H1 (cell line): ENCODE data around the gene TRIM40. TPM values are rescaled to one million over a fixed set of nuclear protein-coding genes. Genes with fewer than 3 reads are reported as not detected.

Experiments
- CTCF ChIA-PET: fragments of 300-600 bp; sonication (Branson Sonifier 250); formaldehyde crosslinking; loops from one replicate; lab custom pipeline; 2021; ENCODE audit not compliant: partially characterized antibody; lab: Charles Lee
- POLR2A ChIA-PET: fragments of 300-600 bp; sonication (Branson Sonifier 250); formaldehyde crosslinking; loops from one replicate; lab custom pipeline; 2021; ENCODE audit warnings: inconsistent platforms; ENCODE audit not compliant: partially characterized antibody; lab: Charles Lee
- DNase-seq, 2 experiments: peaks; one replicate each; pipeline versions ENCODE4 v3.0.0 to v3.0.0-alpha.2; 2010 to 2022; ENCODE audit warnings: low spot score in 2 of 2, low read depth in 1 of 2, mixed read lengths in 1 of 2
- FAIRE-seq: peaks from 2 replicates; lab custom pipeline; 2011; peaks lifted over from hg19 to GRCh38; lab: Jason Lieb, UNC
- H2AFZ ChIP-seq: 2 replicates; pipeline ENCODE4 v1.8.1; 2012; ENCODE audit warnings: low read length, inconsistent platforms
- H2AK5ac ChIP-seq: 2 replicates; pipeline ENCODE4 v1.6.1; 2013; ENCODE audit warnings: low read depth, low read length
- H2BK120ac ChIP-seq: replicated peaks from 2 replicates; pipeline ENCODE3; 2013; ENCODE audit warnings: low read depth, low read length, inconsistent platforms
- H2BK12ac ChIP-seq: 2 replicates; pipeline ENCODE4 v1.6.1; 2013; ENCODE audit warnings: low read depth, low read length
- H2BK15ac ChIP-seq: 2 replicates; pipeline ENCODE4 v1.6.1; 2013; ENCODE audit warnings: low read length
- H2BK20ac ChIP-seq: 2 replicates; pipeline ENCODE4 v1.6.1; 2013; ENCODE audit warnings: low read length
- H2BK5ac ChIP-seq: 2 replicates; pipeline ENCODE4 v1.6.1; 2013; ENCODE audit warnings: low read depth, low read length
- H3K14ac ChIP-seq: 2 replicates; pipeline ENCODE4 v1.6.1; 2013; ENCODE audit warnings: inconsistent platforms; ENCODE audit not compliant: insufficient read length
- H3K18ac ChIP-seq: 2 replicates; pipeline ENCODE4 v1.6.1; 2013; ENCODE audit warnings: low read length; ENCODE audit errors: extremely low read depth
- H3K23ac ChIP-seq: 2 replicates; pipeline ENCODE4 v1.6.1; 2013; ENCODE audit warnings: inconsistent platforms; ENCODE audit not compliant: insufficient read length
- H3K23me2 ChIP-seq: 2 replicates; pipeline ENCODE4 v1.6.1; 2013; ENCODE audit warnings: low read depth, low read length
- H3K27ac ChIP-seq: 2 replicates; pipeline ENCODE4 v1.6.1; 2011; ENCODE audit warnings: low read depth, low read length, inconsistent platforms
- H3K27me3 ChIP-seq, 4 experiments: replicated peaks in 1 of 4; 1 replicate in 1 of 4; 2 replicates in 3 of 4; pipeline versions ENCODE4 v1.6.1 to v1.8.1; 2011 to 2013; ENCODE audit warnings: low read length in 3 of 4, mild to moderate bottlenecking in 3 of 4, inconsistent platforms in 2 of 4, mixed read lengths in 2 of 4, moderate library complexity in 1 of 4; ENCODE audit not compliant: control insufficient read depth in 3 of 4, insufficient read depth in 3 of 4; ENCODE audit errors: extremely low read depth in 1 of 4
- H3K36me3 ChIP-seq, 4 experiments: 2 replicates each; pipeline versions ENCODE4 v1.6.1 to v1.8.1; 2011 to 2013; ENCODE audit warnings: mild to moderate bottlenecking in 4 of 4, low read length in 3 of 4, moderate library complexity in 2 of 4, control low read depth in 1 of 4, inconsistent platforms in 1 of 4; ENCODE audit not compliant: insufficient read depth in 4 of 4, control insufficient read depth in 2 of 4
- H3K4ac ChIP-seq: replicated peaks from 2 replicates; pipeline ENCODE3; 2013; ENCODE audit warnings: low read length, low read depth, mixed read lengths, inconsistent platforms; ENCODE audit not compliant: insufficient read length
- H3K4me1 ChIP-seq, 4 experiments: replicated peaks in 1 of 4; 1 replicate in 1 of 4; 2 replicates in 3 of 4; pipeline versions ENCODE4 v1.6.1 to v1.8.1; 2011 to 2013; ENCODE audit warnings: low read length in 3 of 4, inconsistent platforms in 2 of 4, mixed read lengths in 1 of 4; ENCODE audit not compliant: insufficient read depth in 4 of 4, control insufficient read depth in 3 of 4
- H3K4me2 ChIP-seq, 2 experiments: 2 replicates each; pipeline versions ENCODE4 v1.6.1 to v1.8.1; 2011 to 2013; ENCODE audit warnings: low read depth in 2 of 2, low read length in 2 of 2, control low read depth in 1 of 2, inconsistent platforms in 1 of 2, mild to moderate bottlenecking in 1 of 2; ENCODE audit not compliant: insufficient read depth in 1 of 2
- H3K4me3 ChIP-seq, 4 experiments: fragments of 200-600, 300-600 bp in 1 of 4; sonication (generic), shearing (Covaris generic), sonication (Bioruptor Twin) in 1 of 4; 2 replicates each; pipeline versions ENCODE4 v1.5.1 to v1.8.1; 2011 to 2016; ENCODE audit warnings: low read length in 4 of 4, low read depth in 3 of 4, control low read depth in 2 of 4, inconsistent platforms in 2 of 4, mild to moderate bottlenecking in 2 of 4, mixed read lengths in 1 of 4, moderate library complexity in 1 of 4; ENCODE audit not compliant: insufficient read depth in 2 of 4; ENCODE audit errors: extremely low read depth in 1 of 4
- H3K56ac ChIP-seq: replicated peaks from 2 replicates; pipeline ENCODE3; 2013; ENCODE audit warnings: low read depth, mild to moderate bottlenecking, mixed read lengths, low read length, inconsistent platforms; ENCODE audit not compliant: insufficient read length
- H3K79me1 ChIP-seq: 2 replicates; pipeline ENCODE4 v1.6.1; 2013; ENCODE audit warnings: low read depth, low read length, control low read depth
- H3K79me2 ChIP-seq, 2 experiments: 2 replicates each; pipeline versions ENCODE4 v1.6.1 to v1.8.1; 2012 to 2013; ENCODE audit warnings: low read length in 2 of 2, mild to moderate bottlenecking in 2 of 2, inconsistent platforms in 1 of 2; ENCODE audit not compliant: insufficient read depth in 2 of 2, control insufficient read depth in 1 of 2
- H3K9ac ChIP-seq, 4 experiments: replicated peaks in 1 of 4; 1 replicate in 1 of 4; 2 replicates in 3 of 4; pipeline versions ENCODE4 v1.6.1 to v1.8.1; 2011 to 2013; ENCODE audit warnings: low read depth in 3 of 4, low read length in 3 of 4, control low read depth in 2 of 4, mild to moderate bottlenecking in 2 of 4, moderate library complexity in 2 of 4, inconsistent platforms in 1 of 4; ENCODE audit errors: extremely low read depth in 1 of 4
- H3K9me3 ChIP-seq, 2 experiments: 2 replicates each; pipeline versions ENCODE4 v1.6.1 to v1.8.1; 2012 to 2013; ENCODE audit warnings: mild to moderate bottlenecking in 2 of 2, moderate library complexity in 2 of 2, control low read depth in 1 of 2, inconsistent platforms in 1 of 2, low read depth in 1 of 2, low read length in 1 of 2, mixed read lengths in 1 of 2; ENCODE audit not compliant: insufficient read depth in 2 of 2
- H4K20me1 ChIP-seq, 2 experiments: replicated peaks in 1 of 2; 2 replicates each; pipeline versions ENCODE3 to v1.8.1; 2011 to 2013; ENCODE audit warnings: inconsistent platforms in 2 of 2, low read length in 2 of 2, mild to moderate bottlenecking in 1 of 2; ENCODE audit not compliant: insufficient read depth in 2 of 2, control insufficient read depth in 1 of 2
- H4K5ac ChIP-seq: 2 replicates; pipeline ENCODE4 v1.6.1; 2013; ENCODE audit warnings: low read length, low read depth, mixed read lengths, inconsistent platforms; ENCODE audit not compliant: insufficient read length
- H4K8ac ChIP-seq: 2 replicates; pipeline ENCODE4 v1.8.0; 2013; ENCODE audit warnings: mild to moderate bottlenecking, moderate library complexity, low read length, inconsistent platforms; ENCODE audit not compliant: insufficient read depth; ENCODE audit errors: extremely low read depth
- H4K91ac ChIP-seq: replicated peaks from 2 replicates; pipeline ENCODE3; 2013; ENCODE audit warnings: low read length, mixed read lengths, inconsistent platforms; ENCODE audit not compliant: insufficient read length
- ATF3 ChIP-seq: IDR thresholded peaks from 2 replicates; pipeline ENCODE4 v1.6.1; 2011; ENCODE audit warnings: low read depth, mild to moderate bottlenecking, low read length; ENCODE audit not compliant: insufficient read depth
- BRCA1 ChIP-seq: IDR thresholded peaks from 2 replicates; pipeline ENCODE4 v1.6.1; 2012; ENCODE audit warnings: low read depth, low read length, improper control_type of control experiment
- CTCF ChIP-seq, 3 experiments: IDR thresholded peaks; 1 replicate in 2 of 3; 2 replicates in 1 of 3; pipeline versions ENCODE4 v1.5.1 to v1.6.1; 2011; ENCODE audit warnings: low read length in 3 of 3, mild to moderate bottlenecking in 3 of 3, inconsistent platforms in 2 of 3, low read depth in 1 of 3, moderate library complexity in 1 of 3; ENCODE audit not compliant: insufficient read depth in 1 of 3; ENCODE audit errors: control extremely low read depth in 1 of 3
- KDM1A ChIP-seq: fragments of 200-600, 300-600 bp; sonication (generic); IDR thresholded peaks from 2 replicates; pipeline ENCODE4 v1.7.1; 2016; ENCODE audit warnings: mild to moderate bottlenecking, low read length, borderline replicate concordance
- NANOG ChIP-seq: IDR thresholded peaks from 2 replicates; pipeline ENCODE4 v1.6.1; 2011; ENCODE audit warnings: low read length, low read depth, mild to moderate bottlenecking, inconsistent platforms; ENCODE audit not compliant: insufficient read depth, poor library complexity, severe bottlenecking
- NRF1 ChIP-seq: IDR thresholded peaks from 2 replicates; pipeline ENCODE4 v1.6.1; 2011; ENCODE audit warnings: mild to moderate bottlenecking, low read depth, low read length, improper control_type of control experiment
- RNF2 ChIP-seq: fragments of 200-900, 300-1000 bp; sonication (generic); IDR thresholded peaks from 2 replicates; pipeline ENCODE4 v1.7.1; 2016; ENCODE audit warnings: borderline replicate concordance, low read depth, mild to moderate bottlenecking, antibody characterized with exemption, low read length; ENCODE audit not compliant: poor library complexity, severe bottlenecking; ENCODE audit errors: missing control alignments
- SIRT6 ChIP-seq: IDR thresholded peaks from one replicate; pipeline ENCODE4 v1.7.1; 2012; ENCODE audit warnings: low read length, inconsistent platforms
- WGBS, 2 experiments: shearing (Covaris generic) in 1 of 2; methylation state at CpG; one replicate each; pipeline versions ENCODE4 v1.1.6 to v1.1.7; 2013 to 2015; ENCODE audit warnings: low lambda C conversion rate in 2 of 2, mixed read lengths in 2 of 2, inconsistent platforms in 1 of 2, low coverage in 1 of 2, missing lambda C conversion rate in 1 of 2; ENCODE audit not compliant: insufficient replicate concordance in 2 of 2, insufficient coverage in 1 of 2, insufficient read length in 1 of 2; ENCODE audit errors: extremely low coverage in 1 of 2, missing lambda C conversion rate in 1 of 2; 5-methylcytosine and 5-hydroxymethylcytosine counted together
- polyA plus RNA-seq, 7 experiments: library from polyadenylated mRNA; depleted of rRNA in 3 of 7; stranded (reverse) in 5 of 7; unstranded in 2 of 7; fragments of >200 nt in 5 of 7; fragments of 200-250 nt in 2 of 7; gene quantifications; 1 replicate in 5 of 7; 2 replicates in 1 of 7; 4 replicates in 1 of 7; pipeline versions ENCODE4 v1.2.1 to v1.2.3, GENCODE V29; 2011 to 2013; ENCODE audit warnings: missing spikeins in 2 of 7, mixed read lengths in 2 of 7
- total RNA-seq: library from RNA; stranded (reverse); fragmentation: NEBNext Ultra II Directional; extraction: Animal tissue kit (Norgen Biotek cat#: 25700); gene quantifications from 2 replicates; pipeline ENCODE4 v1.2.1, GENCODE V29; 2021

The TRIM40 gene
- total and polyA plus RNA-seq, 2 of the 8 experiments (the other 6 are each of a cell fraction or from before 2014, with no cell fraction given) = not detected

- Histone ChIP-seq H2AFZ (no peak overlapping the region), H3K9ac (no peak overlapping the region), H3K23ac (no peak overlapping the region), H3K4me1 (peaks cover 3 to 9% (median 7%) of the 10 kb centered on the region in 4 experiments), H3K4me2 (no peak overlapping the region), H3K27me3 (peaks cover 24 to 44% (median 43%) of the 10 kb centered on the region in 4 experiments), H3K23me2 (peaks cover 3% of the 10 kb centered on the region; the same call in 1 of the 2 replicates), H3K4ac (no peak overlapping the region), H2BK15ac (no peak overlapping the region), H2BK120ac (no peak overlapping the region), H3K56ac (no peak overlapping the region), H4K20me1 (no peaks in the 10 kb centered on the region), H4K91ac (no peak overlapping the region), H4K8ac (no peak overlapping the region), H4K5ac (no peak overlapping the region), H3K79me2 (no peaks in the 10 kb centered on the region), H3K27ac (no peak overlapping the region), H2BK12ac (no peak overlapping the region), H2AK5ac (no peak overlapping the region), H3K14ac (no peak overlapping the region), H3K36me3 (no peaks in the 10 kb centered on the region), H3K4me3 (no peak overlapping the region), H3K9me3 (no peaks in the 10 kb centered on the region), H2BK20ac (no peak overlapping the region), H3K18ac (no peak overlapping the region), H2BK5ac (no peak overlapping the region), H3K79me1 (no peaks in the 10 kb centered on the region)
- no peak for DNase-seq
- ChIA-PET POLR2A (interaction anchor here (0.6 kb wide), 1 partner anchor 345 kb away, joined by 4 read pairs; no protein-coding TSS in a partner anchor), CTCF (interaction anchor here (1.5 to 3.5 kb wide), 2 partner anchors 9 to 35 kb away, joined by 5 to 17 read pairs; no protein-coding TSS in a partner anchor)
- 75% methylated on average over 1 of the region's 1 CpG; no CpG with 5 or more reads in 1 of the 2 experiments for WGBS, 2 experiments
- FAIRE-seq = no peak
- TF ChIP-seq CTCF (IDR thresholded peaks at IDR 0.05; ENCODE audit: control extremely low read depth in 1 of 3, insufficient read depth in 1 of 3, low read depth in 1 of 3, low read length in 3 of 3) = no peak
- TF ChIP-seq KDM1A = no peak
- TF ChIP-seq ATF3 = no peak
- no peak for TF ChIP-seq NRF1
- no peak for TF ChIP-seq RNF2
- no peak for TF ChIP-seq SIRT6
- no peak for TF ChIP-seq BRCA1
- TF ChIP-seq NANOG = no peak
Observed at GRCh38 chr6:30096829-30097228, 39.1 kb upstream of the TRIM40 start.
